Measurements from ENCODE around the gene SETD2. TPM values are rescaled to one million over a fixed set of nuclear protein-coding genes. Genes with fewer than 3 reads are reported as not detected.

The SETD2 gene
- total RNA-seq, 2 experiments from 2014 or later: 87.3 to 87.4 TPM

DNA sequence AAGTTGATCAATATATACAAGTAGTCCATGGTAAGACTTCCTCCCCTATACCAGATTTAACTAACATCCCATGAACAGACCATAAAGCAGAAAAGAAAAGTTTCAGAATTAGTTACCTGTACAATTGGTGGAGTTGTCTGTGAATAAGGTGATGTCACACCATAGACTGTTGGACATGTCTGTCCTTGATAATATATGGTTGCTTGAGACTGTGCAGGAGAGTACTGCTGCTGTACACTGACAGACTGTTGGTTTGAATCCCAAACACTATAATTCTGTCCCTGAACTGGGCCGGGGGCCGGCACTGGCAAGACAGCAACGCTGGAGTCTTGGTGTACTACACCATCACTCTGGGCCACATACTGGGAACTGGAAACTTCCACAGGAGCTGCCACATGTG, 107.2 kb downstream of the SETD2 start:
- Histone ChIP-seq H3K9me3 (ENCODE audit: control insufficient read depth in 1 of 2, insufficient read depth in 1 of 2, low read length in 2 of 2) (no peaks in the 10 kb centered on the region), H3K4me3 (ENCODE audit: low read length) (no peak overlapping the region), H3K27ac (ENCODE audit: low read depth in 1 of 2, low read length in 2 of 2) (peak overlapping the region; percentile 18 to 49), H3K36me3 (ENCODE audit: insufficient read depth, low read length) (peaks cover 37% of the 10 kb centered on the region), H3K4me1 (ENCODE audit: insufficient read depth, low read length) (peaks cover 18% of the 10 kb centered on the region), H3K27me3 (ENCODE audit: control insufficient read depth in 1 of 2, insufficient read depth in 2 of 2, low read length in 2 of 2) (no peaks in the 10 kb centered on the region)
- Mint-ChIP-seq H3K27me3 (no peaks in the 10 kb centered on the region), H3K36me3 (ENCODE audit: low read depth) (peaks cover 71% of the 10 kb centered on the region), H3K4me3 (peak overlapping the region; percentile 43), H3K27ac (peak overlapping the region; percentile 89), H3K9me3 (no peaks in the 10 kb centered on the region), H3K4me1 (ENCODE audit: low read depth) (peaks cover 56% of the 10 kb centered on the region)
- ChIA-PET CTCF (no interaction called here), POLR2A (no interaction called here)
- peak; percentile 2 for ATAC-seq (ENCODE audit: poor library complexity)
- no peak for DNase-seq
- TF ChIP-seq CTCF (IDR thresholded peaks at IDR 0.05): no peak
- intact Hi-C loops (cut with DNase I, micrococcal nuclease): loop anchor here in 1 of 2 experiments (1.0 to 10.0 kb wide), 3 partner anchors 18 to 112 kb away; partner anchors contain the start of gene SETD2

DNA sequence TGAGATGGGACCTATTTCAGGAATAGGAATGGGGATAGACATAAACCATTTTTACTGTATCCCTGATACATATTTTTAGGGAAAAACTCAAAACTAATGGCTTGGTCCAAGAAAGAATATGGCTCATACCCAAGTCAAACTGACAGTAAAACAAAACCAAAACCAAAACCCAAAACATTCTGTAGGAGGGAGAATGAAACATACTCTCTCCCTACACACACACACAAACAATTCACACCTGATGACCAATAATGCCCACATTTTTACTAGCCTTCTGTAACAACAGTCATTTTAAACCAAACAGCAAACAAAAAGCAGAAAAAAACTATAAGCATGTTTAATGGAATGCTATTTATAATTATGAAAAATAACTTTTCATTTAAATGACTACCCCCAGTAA, 109.5 kb downstream of the SETD2 start:
- Mint-ChIP-seq H3K36me3 (ENCODE audit: low read depth) (peaks cover 65% of the 10 kb centered on the region), H3K4me1 (ENCODE audit: low read depth) (peaks cover 48% of the 10 kb centered on the region), H3K4me3 (peak overlapping the region; percentile 16), H3K9me3 (no peaks in the 10 kb centered on the region), H3K27me3 (no peaks in the 10 kb centered on the region), H3K27ac (no peak overlapping the region)
- peaks cover 30% of the 10 kb centered on the region for H3K36me3 ChIP-seq (ENCODE audit: insufficient read depth, low read length)
- H3K4me1 ChIP-seq (ENCODE audit: insufficient read depth, low read length): peaks cover 18% of the 10 kb centered on the region
- H3K9me3 ChIP-seq (ENCODE audit: control insufficient read depth in 1 of 2, insufficient read depth in 1 of 2, low read length in 2 of 2): no peaks in the 10 kb centered on the region
- DNase-seq (peak in 1 of 14 experiments; percentile 21), ATAC-seq (ENCODE audit: poor library complexity) (no peak)
- H3K27me3 ChIP-seq (ENCODE audit: control insufficient read depth in 1 of 2, insufficient read depth in 2 of 2, low read length in 2 of 2): no peaks in the 10 kb centered on the region
- H3K27ac ChIP-seq (ENCODE audit: low read depth in 1 of 2, low read length in 2 of 2): no peak overlapping the region
- CTCF ChIA-PET: interaction anchor here (1.1 kb wide), 1 partner anchor 10 kb away, joined by 3 read pairs; no protein-coding TSS in a partner anchor
- TF ChIP-seq CTCF (IDR thresholded peaks at IDR 0.05): no peak
- no peak overlapping the region for H3K4me3 ChIP-seq (ENCODE audit: low read length)
- intact Hi-C loops (cut with DNase I, micrococcal nuclease): loop anchor here in 1 of 2 experiments (10.0 kb wide), 1 partner anchor 110 kb away; no protein-coding TSS in a partner anchor
- POLR2A ChIA-PET: no interaction called here

- POLR2A ChIA-PET: no interaction called here
- H3K27me3 Mint-ChIP-seq: no peaks in the 10 kb centered on the region
- peaks cover 7% of the 10 kb centered on the region for H3K4me1 Mint-ChIP-seq (ENCODE audit: low read depth)
- H3K36me3 Mint-ChIP-seq (ENCODE audit: low read depth): peaks cover 47% of the 10 kb centered on the region
- no peak overlapping the region for H3K4me3 Mint-ChIP-seq
- ATAC-seq (ENCODE audit: poor library complexity): no peak
- intact Hi-C loops (cut with DNase I, micrococcal nuclease): no loop called here
- no peaks in the 10 kb centered on the region for H3K9me3 Mint-ChIP-seq
- H3K4me1 ChIP-seq (ENCODE audit: insufficient read depth, low read length): no peaks in the 10 kb centered on the region
- CTCF ChIA-PET: no interaction called here
- H3K27me3 ChIP-seq (ENCODE audit: control insufficient read depth in 1 of 2, insufficient read depth in 2 of 2, low read length in 2 of 2): no peaks in the 10 kb centered on the region
- H3K27ac Mint-ChIP-seq: peak overlapping the region; percentile 36
- H3K36me3 ChIP-seq (ENCODE audit: insufficient read depth, low read length): peaks cover 32% of the 10 kb centered on the region
- H3K4me3 ChIP-seq (ENCODE audit: low read length): no peak overlapping the region
- no peak overlapping the region for H3K27ac ChIP-seq (ENCODE audit: low read depth in 1 of 2, low read length in 2 of 2)
- no peak for DNase-seq
- TF ChIP-seq CTCF (IDR thresholded peaks at IDR 0.05): no peak
- H3K9me3 ChIP-seq (ENCODE audit: control insufficient read depth in 1 of 2, insufficient read depth in 1 of 2, low read length in 2 of 2): no peaks in the 10 kb centered on the region
These were observed 116.2 kb downstream of the SETD2 start for GRCh38 chr3:47047673-47048072.

Measured in CD4-positive, alpha-beta T cell (primary cell).